Stimulated activated CD8-positive, alpha-beta memory T cell treated with anti-CD3 and anti-CD28 coated beads, Interleukin-4, amount 100 ng/mL, for 48 hours (primary cell): ENCODE data around the gene PLCB1.

Experiments
- DNase-seq: peaks from one replicate; pipeline ENCODE4 v3.0.0-alpha.2; 2020

Gene PLCB1

GRCh38 chr20:8310618-8311017 is 178.6 kb downstream of the PLCB1 start:
- DNase-seq, result no peak

GRCh38 chr20:8313073-8313472 is 181.0 kb downstream of the PLCB1 start:
- DNase-seq, result no peak

- DNase-seq, result no peak
These were observed 183.8 kb downstream of the PLCB1 start for GRCh38 chr20:8315639-8316573.

- no peak for DNase-seq
These were observed 185.4 kb downstream of the PLCB1 start for GRCh38 chr20:8317448-8317847.

- DNase-seq, result no peak
These were observed 187.0 kb downstream of the PLCB1 start for GRCh38 chr20:8318965-8319625.

GRCh38 chr20:8320306-8320705 is 188.2 kb downstream of the PLCB1 start:
- no peak for DNase-seq

- no peak for DNase-seq
These were observed 188.9 kb downstream of the PLCB1 start for GRCh38 chr20:8321001-8321400.

- DNase-seq, result no peak
These were observed 190.7 kb downstream of the PLCB1 start for GRCh38 chr20:8322662-8323217.

- DNase-seq, result no peak
These were observed 194.1 kb downstream of the PLCB1 start for GRCh38 chr20:8326191-8326590.

GRCh38 chr20:8326899-8327298 is 194.8 kb downstream of the PLCB1 start:
- DNase-seq, result no peak

- DNase-seq, result no peak
These were observed 196.1 kb downstream of the PLCB1 start for GRCh38 chr20:8328189-8328588.

GRCh38 chr20:8330319-8330784 is 198.3 kb downstream of the PLCB1 start:
- DNase-seq, result no peak

GRCh38 chr20:8330785-8331695 is 199.0 kb downstream of the PLCB1 start:
- DNase-seq, result no peak

- DNase-seq, result no peak
These were observed 199.8 kb downstream of the PLCB1 start for GRCh38 chr20:8331740-8332412.

GRCh38 chr20:8334641-8335040 is 202.6 kb downstream of the PLCB1 start:
- DNase-seq, result no peak

GRCh38 chr20:8335059-8335458 is 203.0 kb downstream of the PLCB1 start:
- DNase-seq, result no peak

- no peak for DNase-seq
These were observed 203.6 kb downstream of the PLCB1 start for GRCh38 chr20:8335495-8336195.

GRCh38 chr20:8339349-8339748 is 207.3 kb downstream of the PLCB1 start:
- DNase-seq, result no peak

- DNase-seq, result no peak
These were observed 210.3 kb downstream of the PLCB1 start for GRCh38 chr20:8342391-8342790.

GRCh38 chr20:8344106-8344505 is 212.0 kb downstream of the PLCB1 start:
- no peak for DNase-seq

GRCh38 chr20:8344631-8345030 is 212.6 kb downstream of the PLCB1 start:
- no peak for DNase-seq
